ENCODE data around the gene CCNF.

The CCNF gene

GRCh38 chr16:2404099-2404498, 25.1 kb upstream of the CCNF start:
- no peaks in the 10 kb centered on the region for H3K4me1 ChIP-seq (ENCODE audit: control insufficient read depth in 2 of 2, insufficient read depth in 2 of 2, low read length in 2 of 2)
- H3K27ac ChIP-seq (ENCODE audit: low read depth in 2 of 2, low read length in 2 of 2), result no peak overlapping the region
- no peak overlapping the region for H3K4me3 ChIP-seq (ENCODE audit: low read length in 2 of 2)
- no peaks in the 10 kb centered on the region for H3K27me3 ChIP-seq (ENCODE audit: control insufficient read depth in 2 of 2, insufficient read depth in 2 of 2, low read length in 2 of 2)
- no peak overlapping the region for H3K9ac ChIP-seq (ENCODE audit: low read depth in 1 of 2, low read length in 2 of 2)
- no peaks in the 10 kb centered on the region for H3K36me3 ChIP-seq (ENCODE audit: control insufficient read depth in 2 of 2, insufficient read depth in 2 of 2, low read length in 2 of 2)
- H3K9me3 ChIP-seq (ENCODE audit: control insufficient read depth in 2 of 2, low read length in 2 of 2), result no peaks in the 10 kb centered on the region

- Histone ChIP-seq H3K9ac (ENCODE audit: low read depth in 1 of 2, low read length in 2 of 2) (no peak overlapping the region), H3K27ac (ENCODE audit: low read depth in 2 of 2, low read length in 2 of 2) (no peak overlapping the region), H3K27me3 (ENCODE audit: control insufficient read depth in 2 of 2, insufficient read depth in 2 of 2, low read length in 2 of 2) (peaks cover 0 to 4% of the 10 kb centered on the region in 2 donors), H3K4me1 (ENCODE audit: control insufficient read depth in 2 of 2, insufficient read depth in 2 of 2, low read length in 2 of 2) (no peaks in the 10 kb centered on the region), H3K9me3 (ENCODE audit: control insufficient read depth in 2 of 2, low read length in 2 of 2) (no peaks in the 10 kb centered on the region), H3K4me3 (ENCODE audit: low read length in 2 of 2) (no peak overlapping the region), H3K36me3 (ENCODE audit: control insufficient read depth in 2 of 2, insufficient read depth in 2 of 2, low read length in 2 of 2) (no peaks in the 10 kb centered on the region)
Measured at GRCh38 chr16:2415085-2415484, 14.2 kb upstream of the CCNF start.

DNA sequence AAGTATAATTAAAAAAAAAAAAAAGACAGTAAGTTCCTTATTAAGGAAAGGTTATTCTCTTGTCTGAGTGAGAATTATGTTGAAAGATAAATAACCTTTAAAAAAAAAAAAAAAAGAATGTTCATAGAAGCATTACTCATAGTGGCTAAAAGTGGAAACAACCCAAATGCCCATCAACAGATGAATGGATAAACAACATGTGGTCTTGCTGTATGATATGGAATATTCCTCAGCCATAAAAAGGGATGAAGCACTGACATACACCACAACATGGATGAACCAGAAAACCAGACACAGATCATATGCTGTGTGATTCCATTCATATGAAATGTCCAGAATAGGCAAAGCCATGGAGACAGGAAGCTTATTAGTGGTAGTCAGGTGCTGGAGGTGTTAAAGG, 9.2 kb upstream of the CCNF start:
- no peaks in the 10 kb centered on the region for H3K36me3 ChIP-seq (ENCODE audit: control insufficient read depth in 2 of 2, insufficient read depth in 2 of 2, low read length in 2 of 2)
- no peak overlapping the region for H3K9ac ChIP-seq (ENCODE audit: low read depth in 1 of 2, low read length in 2 of 2)
- H3K4me1 ChIP-seq (ENCODE audit: control insufficient read depth in 2 of 2, insufficient read depth in 2 of 2, low read length in 2 of 2), result no peaks in the 10 kb centered on the region
- no peaks in the 10 kb centered on the region for H3K27me3 ChIP-seq (ENCODE audit: control insufficient read depth in 2 of 2, insufficient read depth in 2 of 2, low read length in 2 of 2)
- H3K4me3 ChIP-seq (ENCODE audit: low read length in 2 of 2), result no peak overlapping the region
- no peak overlapping the region for H3K27ac ChIP-seq (ENCODE audit: low read depth in 2 of 2, low read length in 2 of 2)
- no peaks in the 10 kb centered on the region for H3K9me3 ChIP-seq (ENCODE audit: control insufficient read depth in 2 of 2, low read length in 2 of 2)

DNA sequence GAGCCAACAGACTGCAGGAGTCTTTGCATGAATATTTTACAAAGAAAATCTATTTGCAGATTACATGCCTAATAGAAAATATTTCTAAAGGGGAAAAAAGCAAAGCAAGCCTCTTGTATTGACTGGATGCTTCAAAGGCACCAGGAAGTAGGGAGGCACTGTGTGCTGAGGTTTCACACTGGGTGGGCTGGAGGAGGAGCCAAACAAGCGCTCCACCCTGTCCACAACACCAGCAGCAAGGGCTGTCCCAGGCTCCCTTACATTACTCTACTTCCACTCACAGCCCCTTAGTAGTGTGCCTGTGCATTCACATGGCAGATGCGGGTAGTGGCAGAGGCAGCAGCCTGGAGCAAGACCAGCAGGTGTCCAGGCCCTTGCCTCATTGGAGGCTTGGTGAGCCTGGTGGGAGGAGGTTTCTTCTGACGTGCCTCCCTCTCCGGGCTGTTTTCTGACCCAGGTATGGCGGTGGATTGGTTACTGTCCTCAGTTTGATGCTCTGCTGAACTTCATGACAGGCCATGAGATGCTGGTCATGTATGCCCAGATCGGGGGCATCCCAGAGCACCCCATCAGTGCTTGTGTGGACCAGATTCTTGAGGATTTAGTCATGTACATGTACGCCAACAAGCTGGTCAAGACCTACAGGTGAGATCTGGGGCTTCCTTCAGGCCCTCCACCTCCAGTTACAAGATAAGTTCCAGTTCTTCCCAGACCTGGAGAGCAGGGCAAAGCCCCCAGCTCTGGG, 7.0 kb upstream of the CCNF start:
- no peak overlapping the region for H3K27ac ChIP-seq (ENCODE audit: low read depth in 2 of 2, low read length in 2 of 2)
- H3K9me3 ChIP-seq (ENCODE audit: control insufficient read depth in 2 of 2, low read length in 2 of 2), result no peaks in the 10 kb centered on the region
- H3K9ac ChIP-seq (ENCODE audit: low read depth in 1 of 2, low read length in 2 of 2), result no peak overlapping the region
- H3K4me3 ChIP-seq (ENCODE audit: low read length in 2 of 2), result no peak overlapping the region
- H3K27me3 ChIP-seq (ENCODE audit: control insufficient read depth in 2 of 2, insufficient read depth in 2 of 2, low read length in 2 of 2), result no peaks in the 10 kb centered on the region
- no peaks in the 10 kb centered on the region for H3K4me1 ChIP-seq (ENCODE audit: control insufficient read depth in 2 of 2, insufficient read depth in 2 of 2, low read length in 2 of 2)
- H3K36me3 ChIP-seq (ENCODE audit: control insufficient read depth in 2 of 2, insufficient read depth in 2 of 2, low read length in 2 of 2), result no peaks in the 10 kb centered on the region

DNA sequence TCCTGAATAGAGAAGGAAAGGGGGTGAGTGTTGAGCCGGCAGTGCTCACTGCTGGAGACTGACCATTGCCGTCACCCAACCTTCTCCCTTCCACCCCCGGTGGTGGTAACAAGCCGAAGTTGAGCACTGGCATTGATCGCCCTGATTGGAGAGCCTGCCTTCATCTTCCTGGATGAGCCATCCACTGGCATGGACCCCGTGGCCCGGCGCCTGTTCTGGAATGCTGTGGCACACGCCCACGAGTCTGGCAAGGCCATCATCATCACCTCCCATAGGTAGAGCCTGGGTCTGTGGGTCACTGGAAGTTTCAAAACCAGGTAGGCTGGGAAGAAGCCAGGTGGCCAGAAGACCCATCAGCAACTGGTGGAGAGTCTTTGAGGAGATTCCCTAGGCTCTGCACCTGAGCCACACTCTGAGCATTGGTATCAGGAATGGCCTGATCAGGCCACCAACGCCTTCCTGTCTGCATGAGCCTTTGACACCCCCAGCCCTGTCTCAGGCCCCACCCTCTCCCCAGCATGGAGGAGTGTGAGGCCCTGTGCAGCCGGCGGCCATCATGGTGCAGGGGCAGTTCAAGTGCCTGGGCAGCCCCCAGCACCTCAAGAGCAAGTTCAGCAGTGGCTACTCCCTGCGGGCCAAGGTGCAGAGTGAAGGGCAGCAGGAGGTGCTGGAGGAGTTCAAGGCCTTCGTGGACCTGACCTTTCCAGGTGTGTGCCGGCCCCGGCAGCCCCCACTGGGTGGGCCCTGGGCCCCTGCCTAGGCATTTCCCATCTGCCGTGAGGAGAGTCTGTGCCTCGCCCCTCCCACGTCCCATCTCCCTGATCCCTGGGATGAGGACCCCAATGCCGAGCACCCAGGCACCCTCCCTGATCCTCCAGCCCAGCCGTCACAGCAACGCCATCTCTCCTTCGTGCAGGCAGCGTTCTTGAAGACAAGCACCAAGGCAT, 4.9 kb upstream of the CCNF start:
- Histone ChIP-seq H3K4me3 (ENCODE audit: low read length in 2 of 2) (no peak overlapping the region), H3K36me3 (ENCODE audit: control insufficient read depth in 2 of 2, insufficient read depth in 2 of 2, low read length in 2 of 2) (no peaks in the 10 kb centered on the region), H3K9me3 (ENCODE audit: control insufficient read depth in 2 of 2, low read length in 2 of 2) (no peaks in the 10 kb centered on the region), H3K9ac (ENCODE audit: low read depth in 1 of 2, low read length in 2 of 2) (no peak overlapping the region), H3K4me1 (ENCODE audit: control insufficient read depth in 2 of 2, insufficient read depth in 2 of 2, low read length in 2 of 2) (peaks cover 7% of the 10 kb centered on the region in 2 donors), H3K27ac (ENCODE audit: low read depth in 2 of 2, low read length in 2 of 2) (no peak overlapping the region), H3K27me3 (ENCODE audit: control insufficient read depth in 2 of 2, insufficient read depth in 2 of 2, low read length in 2 of 2) (no peaks in the 10 kb centered on the region)

DNA sequence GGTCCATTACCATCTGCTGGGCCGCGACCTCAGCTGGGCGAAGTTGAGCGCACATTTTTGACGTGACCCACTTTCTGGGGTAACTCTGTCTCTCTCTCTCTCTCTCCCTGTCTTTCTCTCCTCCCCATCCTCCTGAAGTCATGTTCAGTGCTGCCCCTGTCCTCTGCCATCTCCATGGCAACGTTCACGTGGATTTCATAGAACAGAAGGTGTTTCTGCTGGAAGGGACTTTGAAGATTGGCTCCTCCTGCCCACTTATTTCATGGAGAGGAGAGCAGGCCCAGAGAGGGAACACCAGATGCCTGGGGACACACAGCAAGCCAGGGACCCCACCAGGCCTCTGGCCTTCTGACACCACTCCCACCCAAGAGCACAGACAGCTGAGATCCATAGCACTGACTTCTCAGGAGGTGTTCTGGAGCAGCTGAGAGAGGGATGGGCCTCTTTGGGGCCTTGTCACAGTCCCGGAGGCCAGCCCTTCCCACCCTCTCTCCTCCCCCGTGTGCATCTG, 4.2 kb upstream of the CCNF start:
- peaks cover 9 to 11% of the 10 kb centered on the region in 2 donors for H3K4me1 ChIP-seq (ENCODE audit: control insufficient read depth in 2 of 2, insufficient read depth in 2 of 2, low read length in 2 of 2)
- no peaks in the 10 kb centered on the region for H3K9me3 ChIP-seq (ENCODE audit: control insufficient read depth in 2 of 2, low read length in 2 of 2)
- no peak overlapping the region for H3K9ac ChIP-seq (ENCODE audit: low read depth in 1 of 2, low read length in 2 of 2)
- H3K27ac ChIP-seq (ENCODE audit: low read depth in 2 of 2, low read length in 2 of 2), result no peak overlapping the region
- H3K36me3 ChIP-seq (ENCODE audit: control insufficient read depth in 2 of 2, insufficient read depth in 2 of 2, low read length in 2 of 2), result no peaks in the 10 kb centered on the region
- no peaks in the 10 kb centered on the region for H3K27me3 ChIP-seq (ENCODE audit: control insufficient read depth in 2 of 2, insufficient read depth in 2 of 2, low read length in 2 of 2)
- H3K4me3 ChIP-seq (ENCODE audit: low read length in 2 of 2), result no peak overlapping the region

- Histone ChIP-seq H3K9me3 (ENCODE audit: control insufficient read depth in 2 of 2, low read length in 2 of 2) (no peaks in the 10 kb centered on the region), H3K27ac (ENCODE audit: low read depth in 2 of 2, low read length in 2 of 2) (no peak overlapping the region), H3K4me1 (ENCODE audit: control insufficient read depth in 2 of 2, insufficient read depth in 2 of 2, low read length in 2 of 2) (peaks cover 12 to 17% of the 10 kb centered on the region in 2 donors), H3K4me3 (ENCODE audit: low read length in 2 of 2) (no peak overlapping the region), H3K36me3 (ENCODE audit: control insufficient read depth in 2 of 2, insufficient read depth in 2 of 2, low read length in 2 of 2) (no peaks in the 10 kb centered on the region), H3K9ac (ENCODE audit: low read depth in 1 of 2, low read length in 2 of 2) (no peak overlapping the region), H3K27me3 (ENCODE audit: control insufficient read depth in 2 of 2, insufficient read depth in 2 of 2, low read length in 2 of 2) (no peaks in the 10 kb centered on the region)
Measured at GRCh38 chr16:2425825-2426430, 3.3 kb upstream of the CCNF start.

GRCh38 chr16:2426941-2427361, 2.3 kb upstream of the CCNF start:
- no peaks in the 10 kb centered on the region for H3K9me3 ChIP-seq (ENCODE audit: control insufficient read depth in 2 of 2, low read length in 2 of 2)
- no peak overlapping the region for H3K27ac ChIP-seq (ENCODE audit: low read depth in 2 of 2, low read length in 2 of 2)
- no peak overlapping the region for H3K9ac ChIP-seq (ENCODE audit: low read depth in 1 of 2, low read length in 2 of 2)
- H3K4me3 ChIP-seq (ENCODE audit: low read length in 2 of 2), result no peak overlapping the region
- H3K4me1 ChIP-seq (ENCODE audit: control insufficient read depth in 2 of 2, insufficient read depth in 2 of 2, low read length in 2 of 2), result peaks cover 12 to 17% of the 10 kb centered on the region in 2 donors
- no peaks in the 10 kb centered on the region for H3K36me3 ChIP-seq (ENCODE audit: control insufficient read depth in 2 of 2, insufficient read depth in 2 of 2, low read length in 2 of 2)
- no peaks in the 10 kb centered on the region for H3K27me3 ChIP-seq (ENCODE audit: control insufficient read depth in 2 of 2, insufficient read depth in 2 of 2, low read length in 2 of 2)

GRCh38 chr16:2427526-2427925, 1.7 kb upstream of the CCNF start:
- H3K4me1 ChIP-seq (ENCODE audit: control insufficient read depth in 2 of 2, insufficient read depth in 2 of 2, low read length in 2 of 2), result peaks cover 12 to 17% of the 10 kb centered on the region in 2 donors
- no peak overlapping the region for H3K27ac ChIP-seq (ENCODE audit: low read depth in 2 of 2, low read length in 2 of 2)
- no peak overlapping the region for H3K9ac ChIP-seq (ENCODE audit: low read depth in 1 of 2, low read length in 2 of 2)
- H3K4me3 ChIP-seq (ENCODE audit: low read length in 2 of 2), result no peak overlapping the region
- H3K36me3 ChIP-seq (ENCODE audit: control insufficient read depth in 2 of 2, insufficient read depth in 2 of 2, low read length in 2 of 2), result no peaks in the 10 kb centered on the region
- no peaks in the 10 kb centered on the region for H3K9me3 ChIP-seq (ENCODE audit: control insufficient read depth in 2 of 2, low read length in 2 of 2)
- no peaks in the 10 kb centered on the region for H3K27me3 ChIP-seq (ENCODE audit: control insufficient read depth in 2 of 2, insufficient read depth in 2 of 2, low read length in 2 of 2)

Measured in mucosa of rectum (tissue), 2 donors.